GM12874 (cell line): ENCODE results near the gene PCDHB5.

ENCODE experiments used
- TF ChIP-seq, protein P1 (sequence below): IDR thresholded peaks from 2 replicates; pipeline ENCODE4 v1.5.1; 2011; ENCODE audit warnings: low read depth, mild to moderate bottlenecking, control low read depth, low read length, moderate library complexity; ENCODE audit not compliant: insufficient read depth

PCDHB5 gene

GRCh38 chr5:141186897-141187512, 52.0 kb downstream of the PCDHB5 start, which contains the start of gene PCDHB9:
Gene PCDHB9 (plus strand): TSS chr5:141187161. CDS start chr5:141187319, 158 bp downstream.
- TF ChIP-seq, protein P1, sequence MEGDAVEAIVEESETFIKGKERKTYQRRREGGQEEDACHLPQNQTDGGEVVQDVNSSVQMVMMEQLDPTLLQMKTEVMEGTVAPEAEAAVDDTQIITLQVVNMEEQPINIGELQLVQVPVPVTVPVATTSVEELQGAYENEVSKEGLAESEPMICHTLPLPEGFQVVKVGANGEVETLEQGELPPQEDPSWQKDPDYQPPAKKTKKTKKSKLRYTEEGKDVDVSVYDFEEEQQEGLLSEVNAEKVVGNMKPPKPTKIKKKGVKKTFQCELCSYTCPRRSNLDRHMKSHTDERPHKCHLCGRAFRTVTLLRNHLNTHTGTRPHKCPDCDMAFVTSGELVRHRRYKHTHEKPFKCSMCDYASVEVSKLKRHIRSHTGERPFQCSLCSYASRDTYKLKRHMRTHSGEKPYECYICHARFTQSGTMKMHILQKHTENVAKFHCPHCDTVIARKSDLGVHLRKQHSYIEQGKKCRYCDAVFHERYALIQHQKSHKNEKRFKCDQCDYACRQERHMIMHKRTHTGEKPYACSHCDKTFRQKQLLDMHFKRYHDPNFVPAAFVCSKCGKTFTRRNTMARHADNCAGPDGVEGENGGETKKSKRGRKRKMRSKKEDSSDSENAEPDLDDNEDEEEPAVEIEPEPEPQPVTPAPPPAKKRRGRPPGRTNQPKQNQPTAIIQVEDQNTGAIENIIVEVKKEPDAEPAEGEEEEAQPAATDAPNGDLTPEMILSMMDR, result peak; percentile 40
